ENCODE measurements around the gene TRIOBP. TPM values are rescaled to one million over a fixed set of nuclear protein-coding genes. Genes with fewer than 3 reads are reported as not detected.

Gene TRIOBP
- total and polyA plus RNA-seq, 2 of the 13 experiments (the other 11 are each of a cell fraction or from before 2014, with no cell fraction given) = 6.1 to 15.4 TPM

GRCh38 chr22:37807410-37808293 lies 110.8 kb downstream of the TRIOBP start, which contains the start of gene GCAT (continued):
- TF ChIP-seq, protein P1, sequence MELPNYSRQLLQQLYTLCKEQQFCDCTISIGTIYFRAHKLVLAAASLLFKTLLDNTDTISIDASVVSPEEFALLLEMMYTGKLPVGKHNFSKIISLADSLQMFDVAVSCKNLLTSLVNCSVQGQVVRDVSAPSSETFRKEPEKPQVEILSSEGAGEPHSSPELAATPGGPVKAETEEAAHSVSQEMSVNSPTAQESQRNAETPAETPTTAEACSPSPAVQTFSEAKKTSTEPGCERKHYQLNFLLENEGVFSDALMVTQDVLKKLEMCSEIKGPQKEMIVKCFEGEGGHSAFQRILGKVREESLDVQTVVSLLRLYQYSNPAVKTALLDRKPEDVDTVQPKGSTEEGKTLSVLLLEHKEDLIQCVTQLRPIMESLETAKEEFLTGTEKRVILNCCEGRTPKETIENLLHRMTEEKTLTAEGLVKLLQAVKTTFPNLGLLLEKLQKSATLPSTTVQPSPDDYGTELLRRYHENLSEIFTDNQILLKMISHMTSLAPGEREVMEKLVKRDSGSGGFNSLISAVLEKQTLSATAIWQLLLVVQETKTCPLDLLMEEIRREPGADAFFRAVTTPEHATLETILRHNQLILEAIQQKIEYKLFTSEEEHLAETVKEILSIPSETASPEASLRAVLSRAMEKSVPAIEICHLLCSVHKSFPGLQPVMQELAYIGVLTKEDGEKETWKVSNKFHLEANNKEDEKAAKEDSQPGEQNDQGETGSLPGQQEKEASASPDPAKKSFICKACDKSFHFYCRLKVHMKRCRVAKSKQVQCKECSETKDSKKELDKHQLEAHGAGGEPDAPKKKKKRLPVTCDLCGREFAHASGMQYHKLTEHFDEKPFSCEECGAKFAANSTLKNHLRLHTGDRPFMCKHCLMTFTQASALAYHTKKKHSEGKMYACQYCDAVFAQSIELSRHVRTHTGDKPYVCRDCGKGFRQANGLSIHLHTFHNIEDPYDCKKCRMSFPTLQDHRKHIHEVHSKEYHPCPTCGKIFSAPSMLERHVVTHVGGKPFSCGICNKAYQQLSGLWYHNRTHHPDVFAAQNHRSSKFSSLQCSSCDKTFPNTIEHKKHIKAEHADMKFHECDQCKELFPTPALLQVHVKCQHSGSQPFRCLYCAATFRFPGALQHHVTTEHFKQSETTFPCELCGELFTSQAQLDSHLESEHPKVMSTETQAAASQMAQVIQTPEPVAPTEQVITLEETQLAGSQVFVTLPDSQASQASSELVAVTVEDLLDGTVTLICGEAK (IDR thresholded peaks at IDR 0.05) = no peak
- TF ChIP-seq, protein P1 (CRISPR knock-in tag; IDR thresholded peaks at IDR 0.05) = peak; percentile 16
- TF ChIP-seq ZNF713 (CRISPR knock-in tag; IDR thresholded peaks at IDR 0.05) = no peak
- TF ChIP-seq ZNF567 (CRISPR knock-in tag; IDR thresholded peaks at IDR 0.05; ENCODE audit: borderline replicate concordance) = peak; percentile 64; the same call in 1 of the 2 replicates
- TF ChIP-seq ZMYM3 (CRISPR knock-in tag; IDR thresholded peaks at IDR 0.05) = peak; percentile 24; the same call in 1 of the 2 replicates
- peak; percentile 51 for TF ChIP-seq HOXA3 (CRISPR knock-in tag; IDR thresholded peaks at IDR 0.05)
- TF ChIP-seq, protein P2, sequence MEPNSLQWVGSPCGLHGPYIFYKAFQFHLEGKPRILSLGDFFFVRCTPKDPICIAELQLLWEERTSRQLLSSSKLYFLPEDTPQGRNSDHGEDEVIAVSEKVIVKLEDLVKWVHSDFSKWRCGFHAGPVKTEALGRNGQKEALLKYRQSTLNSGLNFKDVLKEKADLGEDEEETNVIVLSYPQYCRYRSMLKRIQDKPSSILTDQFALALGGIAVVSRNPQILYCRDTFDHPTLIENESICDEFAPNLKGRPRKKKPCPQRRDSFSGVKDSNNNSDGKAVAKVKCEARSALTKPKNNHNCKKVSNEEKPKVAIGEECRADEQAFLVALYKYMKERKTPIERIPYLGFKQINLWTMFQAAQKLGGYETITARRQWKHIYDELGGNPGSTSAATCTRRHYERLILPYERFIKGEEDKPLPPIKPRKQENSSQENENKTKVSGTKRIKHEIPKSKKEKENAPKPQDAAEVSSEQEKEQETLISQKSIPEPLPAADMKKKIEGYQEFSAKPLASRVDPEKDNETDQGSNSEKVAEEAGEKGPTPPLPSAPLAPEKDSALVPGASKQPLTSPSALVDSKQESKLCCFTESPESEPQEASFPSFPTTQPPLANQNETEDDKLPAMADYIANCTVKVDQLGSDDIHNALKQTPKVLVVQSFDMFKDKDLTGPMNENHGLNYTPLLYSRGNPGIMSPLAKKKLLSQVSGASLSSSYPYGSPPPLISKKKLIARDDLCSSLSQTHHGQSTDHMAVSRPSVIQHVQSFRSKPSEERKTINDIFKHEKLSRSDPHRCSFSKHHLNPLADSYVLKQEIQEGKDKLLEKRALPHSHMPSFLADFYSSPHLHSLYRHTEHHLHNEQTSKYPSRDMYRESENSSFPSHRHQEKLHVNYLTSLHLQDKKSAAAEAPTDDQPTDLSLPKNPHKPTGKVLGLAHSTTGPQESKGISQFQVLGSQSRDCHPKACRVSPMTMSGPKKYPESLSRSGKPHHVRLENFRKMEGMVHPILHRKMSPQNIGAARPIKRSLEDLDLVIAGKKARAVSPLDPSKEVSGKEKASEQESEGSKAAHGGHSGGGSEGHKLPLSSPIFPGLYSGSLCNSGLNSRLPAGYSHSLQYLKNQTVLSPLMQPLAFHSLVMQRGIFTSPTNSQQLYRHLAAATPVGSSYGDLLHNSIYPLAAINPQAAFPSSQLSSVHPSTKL (CRISPR knock-in tag; IDR thresholded peaks at IDR 0.05) = peak; percentile 45
- TF ChIP-seq ZNF160 (CRISPR knock-in tag; IDR thresholded peaks at IDR 0.05) = 0 out of 2 replicates have a peak, but pooled peaks have one; percentile 67
- TF ChIP-seq, protein P3, sequence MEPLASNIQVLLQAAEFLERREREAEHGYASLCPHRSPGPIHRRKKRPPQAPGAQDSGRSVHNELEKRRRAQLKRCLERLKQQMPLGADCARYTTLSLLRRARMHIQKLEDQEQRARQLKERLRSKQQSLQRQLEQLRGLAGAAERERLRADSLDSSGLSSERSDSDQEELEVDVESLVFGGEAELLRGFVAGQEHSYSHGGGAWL (CRISPR knock-in tag; IDR thresholded peaks at IDR 0.05) = no peak; the same call in 1 of the 2 replicates
- TF ChIP-seq, protein P4, sequence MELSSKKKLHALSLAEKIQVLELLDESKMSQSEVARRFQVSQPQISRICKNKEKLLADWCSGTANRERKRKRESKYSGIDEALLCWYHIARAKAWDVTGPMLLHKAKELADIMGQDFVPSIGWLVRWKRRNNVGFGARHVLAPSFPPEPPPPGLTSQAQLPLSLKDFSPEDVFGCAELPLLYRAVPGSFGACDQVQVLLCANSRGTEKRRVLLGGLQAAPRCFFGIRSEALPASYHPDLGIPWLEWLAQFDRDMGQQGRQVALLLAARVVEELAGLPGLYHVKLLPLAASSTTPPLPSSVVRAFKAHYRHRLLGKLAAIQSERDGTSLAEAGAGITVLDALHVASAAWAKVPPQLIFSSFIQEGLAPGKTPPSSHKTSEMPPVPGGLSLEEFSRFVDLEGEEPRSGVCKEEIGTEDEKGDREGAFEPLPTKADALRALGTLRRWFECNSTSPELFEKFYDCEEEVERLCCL (CRISPR knock-in tag; IDR thresholded peaks at IDR 0.05; ENCODE audit: borderline replicate concordance) = no peak; the same call in 1 of the 2 replicates
- peak; percentile 71; the same call in 1 of the 2 replicates for TF ChIP-seq YEATS4 (CRISPR knock-in tag; IDR thresholded peaks at IDR 0.05; ENCODE audit: borderline replicate concordance)
- TF ChIP-seq SMAD9 (CRISPR knock-in tag; IDR thresholded peaks at IDR 0.05) = no peak
- peak; percentile 54; the same call in 1 of the 2 replicates for TF ChIP-seq ZNF563 (CRISPR knock-in tag; IDR thresholded peaks at IDR 0.05)
